ENCODE results near the gene LYPD6B. TPM values are rescaled to one million over a fixed set of nuclear protein-coding genes. Genes with fewer than 3 reads are reported as not detected.
A peak's percentile ranks its signal among the peaks of the same experiment; 100 is the strongest.

LYPD6B gene
- total RNA-seq, 4 donors from 2014 or later = 3.1 to 9.2 (median 7.6) TPM

DNA sequence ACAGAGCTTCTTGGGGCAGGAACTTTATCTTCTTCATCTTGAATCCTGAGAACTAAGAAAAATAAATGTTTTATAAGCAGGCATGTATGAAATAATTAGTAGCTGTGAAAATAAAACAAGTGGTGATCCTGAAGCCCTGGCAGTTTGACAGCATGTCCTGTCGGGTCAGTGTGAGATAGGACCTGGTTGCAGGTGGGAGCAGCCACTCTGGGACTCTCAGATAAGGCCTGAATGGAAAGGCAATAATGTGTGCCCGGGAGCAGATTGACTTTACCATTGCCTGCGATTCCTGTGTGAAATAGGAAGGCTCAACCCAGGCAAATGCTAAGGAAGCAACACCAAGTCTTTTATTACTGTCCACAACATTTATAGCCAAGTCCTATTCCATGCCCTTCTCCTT is 132.4 kb downstream of the LYPD6B start:
- intact Hi-C loops (cut with DNase I) = no loop called here
- no peak for DNase-seq
- Histone ChIP-seq H3K4me3 (no peak overlapping the region), H3K27me3 (no peaks in the 10 kb centered on the region), H3K27ac (peak overlapping the region in 2 of 4 donors; percentile 71 to 82), H3K4me1 (peaks cover 18 to 51% (median 24%) of the 10 kb centered on the region in 3 donors), H3K36me3 (no peaks in the 10 kb centered on the region), H3K9me3 (no peaks in the 10 kb centered on the region)
- TF ChIP-seq, protein P1, sequence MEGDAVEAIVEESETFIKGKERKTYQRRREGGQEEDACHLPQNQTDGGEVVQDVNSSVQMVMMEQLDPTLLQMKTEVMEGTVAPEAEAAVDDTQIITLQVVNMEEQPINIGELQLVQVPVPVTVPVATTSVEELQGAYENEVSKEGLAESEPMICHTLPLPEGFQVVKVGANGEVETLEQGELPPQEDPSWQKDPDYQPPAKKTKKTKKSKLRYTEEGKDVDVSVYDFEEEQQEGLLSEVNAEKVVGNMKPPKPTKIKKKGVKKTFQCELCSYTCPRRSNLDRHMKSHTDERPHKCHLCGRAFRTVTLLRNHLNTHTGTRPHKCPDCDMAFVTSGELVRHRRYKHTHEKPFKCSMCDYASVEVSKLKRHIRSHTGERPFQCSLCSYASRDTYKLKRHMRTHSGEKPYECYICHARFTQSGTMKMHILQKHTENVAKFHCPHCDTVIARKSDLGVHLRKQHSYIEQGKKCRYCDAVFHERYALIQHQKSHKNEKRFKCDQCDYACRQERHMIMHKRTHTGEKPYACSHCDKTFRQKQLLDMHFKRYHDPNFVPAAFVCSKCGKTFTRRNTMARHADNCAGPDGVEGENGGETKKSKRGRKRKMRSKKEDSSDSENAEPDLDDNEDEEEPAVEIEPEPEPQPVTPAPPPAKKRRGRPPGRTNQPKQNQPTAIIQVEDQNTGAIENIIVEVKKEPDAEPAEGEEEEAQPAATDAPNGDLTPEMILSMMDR (IDR thresholded peaks at IDR 0.05) = no peak
- TF ChIP-seq POLR2A (IDR thresholded peaks at IDR 0.05) = no peak
- WGBS, 2 donors = 56 to 61% methylated on average over 3 of the region's 3 CpGs

DNA sequence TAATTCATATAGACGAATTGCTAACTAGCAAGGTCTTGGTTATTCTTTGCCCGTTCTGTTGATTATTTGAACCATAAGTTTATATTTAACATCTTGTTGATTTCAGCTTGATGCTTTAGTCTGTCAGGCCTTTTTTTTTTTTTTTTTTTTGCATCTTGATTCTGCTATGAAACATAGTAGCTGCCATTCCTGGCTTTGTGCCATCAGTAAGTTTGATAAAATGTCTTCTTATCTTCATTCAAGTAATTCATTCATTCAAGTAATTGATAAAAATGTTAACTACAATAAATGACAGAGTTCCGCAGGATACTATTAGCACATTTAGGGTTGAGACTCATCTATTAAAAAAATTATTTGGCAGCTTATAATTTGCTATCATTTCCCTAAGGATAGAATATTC is 134.7 kb downstream of the LYPD6B start:
- no peak for TF ChIP-seq POLR2A (IDR thresholded peaks at IDR 0.05)
- TF ChIP-seq, protein P1 (IDR thresholded peaks at IDR 0.05) = no peak
- intact Hi-C loops (cut with DNase I) = no loop called here
- H3K27ac ChIP-seq = no peak overlapping the region
- peaks cover 8 to 28% (median 9%) of the 10 kb centered on the region in 3 donors for H3K4me1 ChIP-seq
- H3K27me3 ChIP-seq = no peaks in the 10 kb centered on the region
- H3K9me3 ChIP-seq = no peaks in the 10 kb centered on the region
- DNase-seq = no peak
- 65 to 87% methylated on average over 3 of the region's 3 CpGs for WGBS, 2 donors
- H3K36me3 ChIP-seq = no peaks in the 10 kb centered on the region
- no peak overlapping the region for H3K4me3 ChIP-seq

DNA sequence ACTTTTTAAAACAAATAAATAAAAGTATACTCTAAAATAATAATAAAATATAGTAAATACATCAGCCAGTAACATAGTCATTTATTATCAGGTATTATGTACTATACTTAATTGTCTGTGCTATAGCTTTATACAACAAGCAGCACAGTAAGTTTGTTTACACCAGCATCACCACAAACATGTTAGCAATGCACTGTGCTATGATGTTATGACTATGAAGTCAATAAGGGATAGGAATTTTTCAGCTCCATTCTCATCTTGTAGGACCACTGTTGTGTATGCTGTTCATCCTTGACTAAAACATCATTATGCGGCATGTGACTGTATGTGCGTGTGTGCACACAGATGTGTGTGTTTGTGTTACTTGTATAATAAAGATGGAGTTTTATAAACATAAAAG is 137.5 kb downstream of the LYPD6B start:
- no peak for DNase-seq
- Histone ChIP-seq H3K4me1 (peaks cover 0 to 4% (median 0%) of the 10 kb centered on the region in 3 donors), H3K27ac (no peak overlapping the region), H3K4me3 (no peak overlapping the region), H3K36me3 (no peaks in the 10 kb centered on the region), H3K9me3 (no peaks in the 10 kb centered on the region), H3K27me3 (no peaks in the 10 kb centered on the region)
- intact Hi-C loops (cut with DNase I) = no loop called here
- no peak for TF ChIP-seq POLR2A (IDR thresholded peaks at IDR 0.05)
- TF ChIP-seq, protein P1 (IDR thresholded peaks at IDR 0.05) = no peak
- WGBS, 2 donors = 82 to 95% methylated on average over 2 of the region's 2 CpGs

DNA sequence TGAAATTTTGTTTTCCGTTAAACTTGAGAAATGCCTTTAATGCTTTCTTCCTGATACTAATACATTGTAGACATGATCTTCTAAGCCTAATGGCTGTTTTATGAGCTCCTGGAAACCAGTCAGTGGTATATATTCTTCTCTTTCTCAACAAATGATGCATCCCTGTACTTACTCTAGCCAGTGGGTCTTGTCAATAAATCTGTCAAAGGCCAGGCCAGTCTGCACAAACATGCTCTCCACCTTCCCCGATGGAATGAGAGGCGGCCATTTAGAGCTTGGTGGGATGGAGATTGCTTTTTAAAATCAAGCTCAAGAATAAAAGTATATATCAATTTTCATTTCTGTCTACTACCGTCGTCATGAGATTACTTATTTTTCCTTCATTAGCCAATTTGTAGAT is 140.1 kb downstream of the LYPD6B start:
- DNase-seq = no peak
- H3K4me1 ChIP-seq = no peaks in the 10 kb centered on the region
- no peaks in the 10 kb centered on the region for H3K36me3 ChIP-seq
- H3K27me3 ChIP-seq = no peaks in the 10 kb centered on the region
- no peak overlapping the region for H3K4me3 ChIP-seq
- TF ChIP-seq POLR2A (IDR thresholded peaks at IDR 0.05) = no peak
- no peaks in the 10 kb centered on the region for H3K9me3 ChIP-seq
- 80 to 87% methylated on average over 5 of the region's 5 CpGs for WGBS, 2 donors
- no peak overlapping the region for H3K27ac ChIP-seq
- intact Hi-C loops (cut with DNase I) = no loop called here

DNA sequence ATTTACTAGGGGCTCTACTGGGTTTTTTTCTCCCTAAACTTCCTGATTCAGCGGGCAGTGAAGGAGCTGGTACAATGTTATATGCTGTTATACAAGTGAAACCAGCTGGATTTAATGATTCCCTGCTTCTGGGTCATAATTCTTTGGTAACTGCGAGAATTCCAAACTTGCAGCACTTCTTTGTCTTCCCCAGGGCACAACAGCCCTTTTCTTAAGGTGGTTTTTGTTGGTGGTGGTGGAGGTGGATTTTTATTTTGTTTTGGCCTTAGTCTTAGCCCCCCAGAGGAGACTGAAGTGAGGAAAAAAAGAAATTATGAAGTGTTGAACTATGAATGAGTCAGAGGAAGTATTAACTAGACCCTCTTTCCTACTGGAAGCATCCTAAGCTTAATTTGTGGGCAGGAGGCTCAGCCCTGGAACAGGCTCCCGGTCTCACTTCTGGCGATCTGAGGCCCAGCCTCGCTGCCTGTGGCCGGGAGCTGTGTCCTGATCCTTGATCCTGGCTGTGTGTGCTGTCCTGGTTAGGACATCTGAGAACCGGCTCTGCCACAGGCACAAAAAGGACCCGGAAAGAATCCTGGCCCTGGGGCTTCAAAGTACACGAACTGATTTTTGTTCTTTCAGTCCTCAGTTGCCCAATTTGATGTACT is 141.9 kb downstream of the LYPD6B start:
- Histone ChIP-seq H3K36me3 (no peaks in the 10 kb centered on the region), H3K9me3 (no peaks in the 10 kb centered on the region), H3K4me1 (no peaks in the 10 kb centered on the region), H3K4me3 (no peak overlapping the region), H3K27ac (no peak overlapping the region), H3K27me3 (no peaks in the 10 kb centered on the region)
- no peak for DNase-seq
- intact Hi-C loops (cut with DNase I) = no loop called here
- WGBS, 2 donors = 77 to 81% methylated on average over 9 of the region's 9 CpGs
- TF ChIP-seq, protein P1 (IDR thresholded peaks at IDR 0.05) = no peak
- no peak for TF ChIP-seq POLR2A (IDR thresholded peaks at IDR 0.05)

DNA sequence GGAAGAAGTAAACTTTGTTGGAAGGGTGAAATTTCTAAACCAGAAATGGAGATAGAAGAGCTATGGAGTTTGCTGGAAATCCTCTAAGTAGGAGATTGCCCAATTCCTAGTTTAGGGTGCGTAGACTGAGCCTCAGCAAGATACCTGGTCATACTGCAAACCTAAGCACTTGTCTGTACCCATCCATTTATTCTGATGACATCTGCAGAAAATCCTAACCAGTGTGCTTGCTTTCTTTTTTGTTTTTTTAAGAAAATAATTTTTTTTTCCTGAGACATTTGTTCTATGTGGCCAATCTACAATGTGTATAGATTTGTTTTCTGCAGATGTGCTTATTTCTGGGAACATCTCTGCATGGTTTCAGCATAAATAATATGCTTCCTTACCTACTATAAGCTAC is 144.7 kb downstream of the LYPD6B start:
- TF ChIP-seq, protein P1 (IDR thresholded peaks at IDR 0.05) = no peak
- no peak for TF ChIP-seq POLR2A (IDR thresholded peaks at IDR 0.05)
- Histone ChIP-seq H3K27ac (no peak overlapping the region), H3K4me3 (no peak overlapping the region), H3K36me3 (no peaks in the 10 kb centered on the region), H3K9me3 (no peaks in the 10 kb centered on the region), H3K27me3 (no peaks in the 10 kb centered on the region), H3K4me1 (no peaks in the 10 kb centered on the region)
- intact Hi-C loops (cut with DNase I) = no loop called here
- WGBS, 2 donors = 68 to 86% methylated on average over 1 of the region's 1 CpG
- no peak for DNase-seq
